ENCODE data around the gene C1QTNF12. TPM values are rescaled to one million over a fixed set of nuclear protein-coding genes. Genes with fewer than 3 reads are reported as not detected.

Gene C1QTNF12
- polyA plus RNA-seq, 1 experiment: 0.21 TPM

DNA sequence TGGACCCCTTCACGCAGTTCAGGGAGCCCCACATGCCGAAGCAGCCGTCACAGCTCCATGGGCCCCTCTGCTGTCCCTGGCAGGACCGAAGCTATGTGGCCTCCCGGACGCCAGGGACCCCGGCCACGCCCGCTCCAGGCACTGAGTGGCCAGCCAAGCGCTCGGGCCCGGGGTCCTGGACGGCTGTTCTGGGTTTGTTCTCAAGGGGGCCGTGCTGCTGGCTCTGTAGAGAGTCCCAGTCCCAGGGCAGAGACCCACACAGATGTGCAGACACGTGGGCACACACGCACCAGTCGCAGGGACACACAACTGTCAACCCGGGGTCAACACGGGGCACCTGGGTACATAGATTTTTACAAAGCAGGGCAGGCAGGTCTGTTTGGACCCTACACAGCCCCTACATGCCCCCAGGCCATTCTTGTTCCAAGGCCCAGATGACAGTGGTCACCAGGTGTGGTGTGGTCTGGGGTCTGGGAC is 7.8 kb downstream of the C1QTNF12 start:
- H3K27me3 ChIP-seq (ENCODE audit: control insufficient read depth, insufficient read depth, low read length): no peaks in the 10 kb centered on the region
- TF ChIP-seq, protein P1, sequence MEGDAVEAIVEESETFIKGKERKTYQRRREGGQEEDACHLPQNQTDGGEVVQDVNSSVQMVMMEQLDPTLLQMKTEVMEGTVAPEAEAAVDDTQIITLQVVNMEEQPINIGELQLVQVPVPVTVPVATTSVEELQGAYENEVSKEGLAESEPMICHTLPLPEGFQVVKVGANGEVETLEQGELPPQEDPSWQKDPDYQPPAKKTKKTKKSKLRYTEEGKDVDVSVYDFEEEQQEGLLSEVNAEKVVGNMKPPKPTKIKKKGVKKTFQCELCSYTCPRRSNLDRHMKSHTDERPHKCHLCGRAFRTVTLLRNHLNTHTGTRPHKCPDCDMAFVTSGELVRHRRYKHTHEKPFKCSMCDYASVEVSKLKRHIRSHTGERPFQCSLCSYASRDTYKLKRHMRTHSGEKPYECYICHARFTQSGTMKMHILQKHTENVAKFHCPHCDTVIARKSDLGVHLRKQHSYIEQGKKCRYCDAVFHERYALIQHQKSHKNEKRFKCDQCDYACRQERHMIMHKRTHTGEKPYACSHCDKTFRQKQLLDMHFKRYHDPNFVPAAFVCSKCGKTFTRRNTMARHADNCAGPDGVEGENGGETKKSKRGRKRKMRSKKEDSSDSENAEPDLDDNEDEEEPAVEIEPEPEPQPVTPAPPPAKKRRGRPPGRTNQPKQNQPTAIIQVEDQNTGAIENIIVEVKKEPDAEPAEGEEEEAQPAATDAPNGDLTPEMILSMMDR (IDR thresholded peaks at IDR 0.05; ENCODE audit: low read depth, low read length): no peak
- H3K4me3 ChIP-seq (ENCODE audit: low read depth, low read length): no peak overlapping the region
- ChIA-PET POLR2A (no interaction called here), CTCF (no interaction called here)
- no peak for DNase-seq (ENCODE audit: low read depth, low spot score)
- peaks cover 9% of the 10 kb centered on the region; the same call in 1 of the 2 replicates for H3K9me3 ChIP-seq (ENCODE audit: control insufficient read depth, insufficient read depth, low read length)
- H3K27ac ChIP-seq (ENCODE audit: low read depth, low read length): no peak overlapping the region

GRCh38 chr1:1237874-1238701 is 8.4 kb downstream of the C1QTNF12 start:
- ChIA-PET POLR2A (no interaction called here), CTCF (no interaction called here)
- no peak overlapping the region for H3K4me3 ChIP-seq (ENCODE audit: low read depth, low read length)
- H3K9me3 ChIP-seq (ENCODE audit: control insufficient read depth, insufficient read depth, low read length): peaks cover 15% of the 10 kb centered on the region; the same call in 1 of the 2 replicates
- no peak overlapping the region for H3K27ac ChIP-seq (ENCODE audit: low read depth, low read length)
- TF ChIP-seq, protein P1 (IDR thresholded peaks at IDR 0.05; ENCODE audit: low read depth, low read length): no peak
- DNase-seq (ENCODE audit: low read depth, low spot score): no peak
- no peaks in the 10 kb centered on the region for H3K27me3 ChIP-seq (ENCODE audit: control insufficient read depth, insufficient read depth, low read length)

DNA sequence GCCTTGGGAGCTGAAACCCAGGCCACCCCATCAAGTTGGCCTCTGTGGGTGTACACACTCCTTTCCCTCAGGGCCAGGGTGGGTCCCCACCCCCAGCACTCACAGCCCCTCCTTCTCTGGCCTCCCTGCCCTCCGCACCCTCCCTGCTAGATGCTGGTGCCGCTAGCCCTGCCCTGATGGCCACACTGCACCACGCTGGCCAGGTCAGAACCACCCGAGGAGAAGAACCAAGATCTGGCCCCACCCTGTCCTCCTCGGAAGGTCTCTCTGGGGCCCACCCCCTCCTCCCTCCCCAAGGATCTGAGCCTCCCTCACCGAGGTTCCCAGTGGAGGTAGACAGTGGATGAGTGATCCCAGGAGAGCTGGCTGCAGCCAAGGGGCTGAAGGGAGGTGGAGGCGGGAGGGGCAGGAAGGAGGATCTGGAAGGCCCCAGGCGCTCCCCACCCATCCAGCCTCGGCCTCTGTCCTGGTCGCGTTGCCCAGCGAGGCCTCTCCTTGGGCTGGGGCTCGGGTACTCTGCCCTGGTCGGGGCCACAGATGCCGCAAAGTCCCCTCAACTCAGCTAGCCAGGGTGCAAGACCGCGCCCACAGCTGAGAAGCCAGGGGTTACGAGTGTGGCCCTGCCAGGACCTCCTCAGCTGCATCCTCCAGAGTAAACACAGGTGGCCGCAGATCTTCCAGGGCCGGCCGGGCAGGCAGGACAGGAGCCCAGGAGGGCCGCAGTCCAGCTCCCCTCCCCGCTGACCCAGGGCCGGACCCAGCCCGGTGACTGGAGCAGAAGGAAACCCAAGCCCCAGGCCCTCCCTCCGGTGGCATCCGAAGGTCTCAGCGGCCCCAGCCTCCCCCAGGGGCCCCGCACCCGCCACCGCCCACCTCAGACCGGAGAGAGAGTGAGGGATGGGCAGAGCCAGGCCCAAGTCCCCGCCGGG is 9.3 kb downstream of the C1QTNF12 start:
- POLR2A ChIA-PET: no interaction called here
- TF ChIP-seq, protein P1 (IDR thresholded peaks at IDR 0.05; ENCODE audit: low read depth, low read length): no peak

DNA sequence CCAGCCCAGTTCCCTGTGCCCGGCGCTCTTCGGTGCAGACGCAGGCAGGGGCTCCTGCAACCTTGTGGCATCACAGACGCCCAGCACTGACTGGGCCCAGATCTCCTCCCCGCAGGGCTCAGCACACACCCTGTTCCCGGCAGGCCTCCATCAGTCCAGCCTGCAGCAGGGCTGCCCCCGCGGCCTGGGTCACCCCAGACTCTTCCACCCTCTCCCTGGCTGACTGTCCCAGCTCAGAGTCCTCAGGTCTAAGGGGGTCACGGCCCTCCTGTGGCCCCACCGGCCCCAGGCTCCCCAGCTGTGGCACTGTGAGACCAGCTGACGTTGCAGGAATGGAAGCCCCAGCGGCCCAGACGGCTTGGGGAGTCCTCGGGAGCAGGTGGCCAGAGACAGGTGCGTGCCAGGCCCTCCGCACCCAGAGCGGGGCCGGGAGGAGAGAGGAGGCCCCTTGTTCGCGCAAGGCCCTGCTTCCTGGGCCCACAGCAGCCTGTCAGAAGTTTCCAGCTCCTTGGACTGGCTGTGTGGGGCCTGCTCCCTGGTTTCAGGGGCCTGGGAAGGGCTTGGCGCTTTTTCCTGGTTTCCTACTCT is 10.3 kb downstream of the C1QTNF12 start:
- H3K27ac ChIP-seq (ENCODE audit: low read depth, low read length): no peak overlapping the region
- CTCF ChIA-PET: no interaction called here
- H3K9me3 ChIP-seq (ENCODE audit: control insufficient read depth, insufficient read depth, low read length): peaks cover 21% of the 10 kb centered on the region
- no peak for DNase-seq (ENCODE audit: low read depth, low spot score)
- POLR2A ChIA-PET: no interaction called here
- H3K4me3 ChIP-seq (ENCODE audit: low read depth, low read length): no peak overlapping the region
- H3K27me3 ChIP-seq (ENCODE audit: control insufficient read depth, insufficient read depth, low read length): no peaks in the 10 kb centered on the region
- TF ChIP-seq, protein P1 (IDR thresholded peaks at IDR 0.05; ENCODE audit: low read depth, low read length): no peak

More for the DNA sequence above, 9.3 kb downstream of the C1QTNF12 start:
- Histone ChIP-seq H3K27ac (ENCODE audit: low read depth, low read length) (no peak overlapping the region), H3K4me3 (ENCODE audit: low read depth, low read length) (no peak overlapping the region), H3K27me3 (ENCODE audit: control insufficient read depth, insufficient read depth, low read length) (no peaks in the 10 kb centered on the region), H3K9me3 (ENCODE audit: control insufficient read depth, insufficient read depth, low read length) (peaks cover 21% of the 10 kb centered on the region)
- no peak for DNase-seq (ENCODE audit: low read depth, low spot score)
- CTCF ChIA-PET: no interaction called here
